ENCODE data around the gene IRF9.

IRF9 gene

DNA sequence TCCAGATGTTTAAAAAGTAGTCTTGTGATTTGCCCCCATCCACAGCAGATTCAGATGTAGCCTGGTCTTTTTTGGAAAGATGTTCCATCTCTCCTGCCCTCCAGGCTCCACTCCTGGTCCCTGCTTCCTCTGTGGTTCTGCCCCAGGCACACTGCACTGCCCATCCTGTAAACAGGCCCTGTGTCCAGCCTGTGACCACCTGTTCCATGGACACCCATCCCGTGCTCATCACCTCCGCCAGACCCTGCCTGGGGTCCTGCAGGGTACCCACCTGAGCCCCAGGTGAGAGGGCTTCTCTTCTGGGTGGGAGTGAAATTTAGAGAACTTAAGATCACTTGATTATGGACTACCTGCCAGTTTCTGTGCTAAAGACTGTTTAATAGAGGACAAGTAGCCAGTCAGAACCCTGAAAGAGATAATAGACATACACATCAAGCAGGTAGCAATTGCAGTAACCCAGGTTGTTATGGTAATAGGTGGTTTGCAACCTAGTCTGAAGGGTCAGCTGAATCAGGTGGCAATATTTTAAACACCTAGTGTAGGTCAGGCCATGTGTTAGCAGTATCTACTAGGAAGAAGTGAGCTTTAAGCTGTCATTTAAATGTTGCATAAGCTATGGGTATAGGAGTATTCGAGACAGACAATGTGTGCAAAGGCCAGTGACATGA is 11.6 kb upstream of the IRF9 start:
- DNase-seq = no peak

DNA sequence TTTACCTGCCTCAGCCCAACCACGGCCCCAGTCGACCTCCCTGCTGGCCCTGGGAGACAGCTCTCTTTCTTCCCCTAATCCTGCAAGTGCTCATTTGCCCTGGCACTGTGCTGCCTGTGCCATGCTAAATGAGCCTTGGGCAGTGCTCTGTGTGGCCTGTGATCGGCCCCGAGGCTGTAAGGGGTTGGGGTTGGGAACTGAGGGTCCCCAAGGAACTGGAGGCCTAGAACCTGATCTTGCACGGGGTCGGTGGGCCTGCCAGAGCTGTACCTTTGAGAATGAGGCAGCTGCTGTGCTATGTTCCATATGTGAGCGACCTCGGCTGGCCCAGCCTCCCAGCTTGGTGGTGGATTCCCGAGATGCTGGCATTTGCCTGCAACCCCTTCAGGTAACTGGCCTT is 11.0 kb upstream of the IRF9 start:
- no peak for DNase-seq

DNA sequence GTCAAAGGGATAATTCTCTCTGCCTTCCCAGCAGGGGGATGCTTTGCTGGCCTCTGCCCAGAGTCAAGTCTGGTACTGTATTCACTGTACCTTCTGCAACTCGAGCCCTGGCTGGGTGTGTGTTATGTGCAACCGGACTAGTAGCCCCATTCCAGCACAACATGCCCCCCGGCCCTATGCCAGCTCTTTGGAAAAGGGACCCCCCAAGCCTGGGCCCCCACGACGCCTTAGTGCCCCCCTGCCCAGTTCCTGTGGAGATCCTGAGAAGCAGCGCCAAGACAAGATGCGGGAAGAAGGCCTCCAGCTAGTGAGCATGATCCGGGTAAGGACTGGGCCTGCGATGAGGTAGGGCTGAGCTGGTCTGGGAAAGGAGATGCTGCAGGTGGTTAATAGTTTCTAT is 10.5 kb upstream of the IRF9 start:
- no peak for DNase-seq

DNA sequence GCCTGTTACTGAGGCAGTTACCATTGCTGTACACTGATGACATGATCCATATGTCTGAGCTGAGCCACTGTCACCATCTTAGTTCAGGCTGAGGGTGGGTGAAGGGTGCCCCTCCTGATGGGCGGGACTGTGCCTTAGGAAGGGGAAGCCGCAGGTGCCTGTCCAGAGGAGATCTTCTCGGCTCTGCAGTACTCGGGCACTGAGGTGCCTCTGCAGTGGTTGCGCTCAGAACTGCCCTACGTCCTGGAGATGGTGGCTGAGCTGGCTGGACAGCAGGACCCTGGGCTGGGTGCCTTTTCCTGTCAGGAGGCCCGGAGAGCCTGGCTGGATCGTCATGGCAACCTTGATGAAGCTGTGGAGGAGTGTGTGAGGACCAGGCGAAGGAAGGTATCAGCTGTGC is 10.1 kb upstream of the IRF9 start:
- no peak for DNase-seq

DNA sequence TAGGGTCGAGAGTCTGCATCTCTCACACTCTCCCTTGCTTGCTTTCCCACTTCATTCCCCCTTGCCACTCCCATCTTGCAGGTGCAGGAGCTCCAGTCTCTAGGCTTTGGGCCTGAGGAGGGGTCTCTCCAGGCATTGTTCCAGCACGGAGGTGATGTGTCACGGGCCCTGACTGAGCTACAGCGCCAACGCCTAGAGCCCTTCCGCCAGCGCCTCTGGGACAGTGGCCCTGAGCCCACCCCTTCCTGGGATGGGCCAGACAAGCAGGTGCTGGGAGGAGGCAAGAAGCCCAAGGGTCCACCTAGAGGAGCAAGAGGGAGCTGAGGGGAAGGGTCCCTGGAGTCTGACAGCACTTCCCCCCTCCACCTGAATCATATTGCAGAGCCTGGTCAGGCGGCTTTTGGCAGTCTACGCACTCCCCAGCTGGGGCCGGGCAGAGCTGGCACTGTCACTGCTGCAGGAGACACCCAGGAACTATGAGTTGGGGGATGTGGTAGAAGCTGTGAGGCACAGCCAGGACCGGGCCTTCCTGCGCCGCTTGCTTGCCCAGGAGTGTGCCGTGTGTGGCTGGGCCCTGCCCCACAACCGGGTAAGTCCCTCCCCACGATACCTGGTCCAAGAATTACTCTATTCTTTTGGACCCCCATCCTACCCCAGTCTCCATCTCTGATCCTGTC is 9.5 kb upstream of the IRF9 start:
- no peak for DNase-seq

DNA sequence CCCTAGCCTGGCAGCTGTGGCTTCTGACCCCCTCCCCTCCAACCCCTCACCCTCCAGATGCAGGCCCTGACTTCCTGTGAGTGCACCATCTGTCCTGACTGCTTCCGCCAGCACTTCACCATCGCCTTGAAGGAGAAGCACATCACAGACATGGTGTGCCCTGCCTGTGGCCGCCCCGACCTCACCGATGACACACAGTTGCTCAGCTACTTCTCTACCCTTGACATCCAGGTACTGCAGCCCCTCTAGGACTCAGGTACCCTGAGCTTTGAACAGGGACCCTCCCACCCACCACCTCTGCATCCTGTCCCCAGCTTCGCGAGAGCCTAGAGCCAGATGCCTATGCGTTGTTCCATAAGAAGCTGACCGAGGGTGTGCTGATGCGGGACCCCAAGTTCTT is 6.0 kb upstream of the IRF9 start:
- no peak for DNase-seq

DNA sequence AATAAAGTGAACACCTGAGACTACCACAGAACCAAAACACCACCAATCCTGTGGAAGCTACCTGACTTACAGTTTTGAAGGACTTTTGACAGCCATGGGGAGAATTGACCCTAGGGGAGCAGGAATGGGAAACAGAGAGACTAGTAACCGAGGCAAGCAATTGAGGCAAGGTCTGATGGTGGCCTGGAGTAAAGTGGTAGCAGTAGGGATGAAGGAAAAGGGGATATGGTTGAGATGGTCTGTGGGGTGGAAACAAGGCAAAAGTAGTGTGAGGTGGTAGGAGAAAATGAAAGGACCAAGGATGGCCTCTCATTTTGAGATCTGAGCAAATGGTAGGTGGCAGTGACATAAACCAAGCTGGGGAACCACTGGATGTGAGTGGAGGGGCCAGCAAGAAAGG is 4.2 kb upstream of the IRF9 start:
- DNase-seq = no peak

GRCh38 chr14:24157331-24157730 is 3.7 kb upstream of the IRF9 start:
- no peak for DNase-seq

DNA sequence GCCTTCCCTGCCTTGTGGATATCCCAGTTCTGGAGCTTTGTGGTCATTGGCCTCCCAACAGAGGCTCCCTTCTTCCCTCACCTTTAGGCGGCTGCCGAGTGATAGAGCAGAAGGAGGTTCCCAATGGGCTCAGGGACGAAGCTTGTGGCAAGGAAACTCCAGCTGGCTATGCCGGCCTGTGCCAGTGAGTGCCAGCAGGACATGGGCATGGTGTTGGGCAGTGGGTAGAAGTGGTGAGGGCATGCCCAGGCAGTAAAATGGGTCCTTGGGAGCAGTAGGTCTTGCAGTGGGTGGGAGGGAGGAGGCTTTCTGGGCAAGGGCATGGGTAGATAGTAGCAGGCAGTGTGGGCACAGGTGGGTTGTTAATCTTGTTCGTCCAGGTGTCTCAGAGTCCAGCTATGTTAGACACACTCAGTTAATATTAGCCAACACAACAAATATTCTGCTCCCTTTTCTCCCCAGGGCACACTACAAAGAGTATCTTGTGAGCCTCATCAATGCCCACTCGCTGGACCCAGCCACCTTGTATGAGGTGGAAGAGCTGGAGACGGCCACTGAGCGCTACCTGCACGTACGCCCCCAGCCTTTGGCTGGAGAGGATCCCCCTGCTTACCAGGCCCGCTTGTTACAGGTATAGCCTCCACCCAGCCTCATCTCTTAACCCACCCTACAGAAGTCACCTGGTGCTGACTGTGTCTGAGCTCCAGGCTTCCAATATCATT is 1.1 kb upstream of the IRF9 start:
- DNase-seq = no peak

DNA sequence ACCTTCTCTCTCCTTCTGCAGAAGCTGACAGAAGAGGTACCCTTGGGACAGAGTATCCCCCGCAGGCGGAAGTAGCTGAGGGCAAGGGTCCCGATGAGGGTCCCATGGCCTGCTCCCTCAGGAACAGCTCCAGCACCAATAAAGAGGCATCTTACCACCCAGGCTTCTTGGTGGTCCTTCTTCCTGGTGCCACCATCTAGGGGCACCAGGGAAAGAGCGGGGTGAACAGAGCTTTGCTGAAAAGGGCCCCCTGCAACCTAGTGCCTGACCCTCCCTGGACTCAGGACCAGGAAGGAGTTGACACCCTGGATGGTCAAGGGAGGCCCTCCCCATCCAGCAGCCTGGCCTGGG is 591 bp upstream of the IRF9 start:
- DNase-seq = no peak

DNA sequence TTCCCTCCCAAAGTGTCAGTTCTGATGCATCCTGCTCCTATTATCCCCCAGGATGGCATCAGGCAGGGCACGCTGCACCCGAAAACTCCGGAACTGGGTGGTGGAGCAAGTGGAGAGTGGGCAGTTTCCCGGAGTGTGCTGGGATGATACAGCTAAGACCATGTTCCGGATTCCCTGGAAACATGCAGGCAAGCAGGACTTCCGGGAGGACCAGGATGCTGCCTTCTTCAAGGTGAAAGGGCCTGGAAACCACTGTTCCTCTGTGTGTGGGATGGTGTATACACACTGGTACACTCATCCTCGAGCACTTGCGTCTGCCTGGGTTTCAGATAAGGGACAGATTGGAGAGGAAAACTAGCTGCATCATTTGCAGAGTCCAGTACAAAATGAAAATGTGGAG is 1.0 kb downstream of the IRF9 start:
- DNase-seq = no peak

GRCh38 chr14:24164518-24164991 is 3.5 kb downstream of the IRF9 start:
- no peak for DNase-seq

DNA sequence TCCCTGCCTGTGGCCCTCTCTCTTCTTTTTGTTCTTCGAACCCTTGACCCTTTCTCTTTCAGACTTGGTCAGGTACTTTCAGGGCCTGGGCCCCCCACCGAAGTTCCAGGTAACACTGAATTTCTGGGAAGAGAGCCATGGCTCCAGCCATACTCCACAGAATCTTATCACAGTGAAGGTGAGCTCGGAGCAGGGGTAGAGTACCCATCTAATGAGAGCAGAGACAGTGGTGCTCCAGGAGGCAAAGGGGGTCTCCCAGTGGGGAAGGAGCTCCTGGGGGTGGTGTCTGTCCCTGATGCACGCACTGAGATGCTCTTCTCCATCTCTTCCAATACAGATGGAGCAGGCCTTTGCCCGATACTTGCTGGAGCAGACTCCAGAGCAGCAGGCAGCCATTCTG is 4.7 kb downstream of the IRF9 start:
- DNase-seq = no peak

DNA sequence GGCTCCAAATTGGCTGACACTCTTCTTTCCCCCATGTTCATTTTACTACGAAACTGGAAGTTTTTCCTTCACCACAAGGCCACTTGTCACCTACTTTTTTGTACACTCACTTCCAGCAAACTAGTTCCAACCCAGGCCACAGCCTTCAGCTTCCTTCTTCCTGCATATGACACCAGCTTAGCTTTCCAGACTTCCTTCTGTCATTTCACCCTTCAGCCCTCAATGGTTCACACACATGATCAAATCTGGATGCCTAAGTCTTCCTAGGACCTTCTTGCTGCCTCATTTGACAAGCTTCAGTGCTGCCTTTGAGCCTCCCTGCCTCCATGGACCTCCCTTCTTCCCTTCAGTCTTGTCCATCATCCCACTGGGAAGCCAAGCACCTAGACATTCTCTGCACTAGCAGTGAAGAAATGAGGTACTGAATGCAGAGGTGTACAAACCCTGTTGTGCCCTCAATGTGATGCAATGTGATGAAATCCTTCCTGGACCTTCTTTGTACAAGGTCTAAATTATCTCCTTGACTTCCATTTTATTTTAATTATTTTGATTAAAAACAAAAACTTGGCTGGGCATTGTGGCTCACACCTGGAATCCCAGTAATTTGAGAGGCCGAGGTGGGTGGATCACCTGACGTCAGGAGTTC is 6.5 kb downstream of the IRF9 start:
- no peak for DNase-seq

- DNase-seq = peak; percentile 89
These were observed 10.6 kb downstream of the IRF9 start, which contains the start of gene REC8 for GRCh38 chr14:24171422-24172260. Gene REC8, plus strand, starts transcription at chr14:24172080. Its CDS starts 473 bp downstream, at chr14:24172553.

- no peak for DNase-seq
These were observed 11.3 kb downstream of the IRF9 start for GRCh38 chr14:24172261-24172860.

GRCh38 chr14:24172871-24173281 is 11.8 kb downstream of the IRF9 start:
- no peak for DNase-seq

GRCh38 chr14:24176599-24176998 is 15.5 kb downstream of the IRF9 start:
- no peak for DNase-seq

DNA sequence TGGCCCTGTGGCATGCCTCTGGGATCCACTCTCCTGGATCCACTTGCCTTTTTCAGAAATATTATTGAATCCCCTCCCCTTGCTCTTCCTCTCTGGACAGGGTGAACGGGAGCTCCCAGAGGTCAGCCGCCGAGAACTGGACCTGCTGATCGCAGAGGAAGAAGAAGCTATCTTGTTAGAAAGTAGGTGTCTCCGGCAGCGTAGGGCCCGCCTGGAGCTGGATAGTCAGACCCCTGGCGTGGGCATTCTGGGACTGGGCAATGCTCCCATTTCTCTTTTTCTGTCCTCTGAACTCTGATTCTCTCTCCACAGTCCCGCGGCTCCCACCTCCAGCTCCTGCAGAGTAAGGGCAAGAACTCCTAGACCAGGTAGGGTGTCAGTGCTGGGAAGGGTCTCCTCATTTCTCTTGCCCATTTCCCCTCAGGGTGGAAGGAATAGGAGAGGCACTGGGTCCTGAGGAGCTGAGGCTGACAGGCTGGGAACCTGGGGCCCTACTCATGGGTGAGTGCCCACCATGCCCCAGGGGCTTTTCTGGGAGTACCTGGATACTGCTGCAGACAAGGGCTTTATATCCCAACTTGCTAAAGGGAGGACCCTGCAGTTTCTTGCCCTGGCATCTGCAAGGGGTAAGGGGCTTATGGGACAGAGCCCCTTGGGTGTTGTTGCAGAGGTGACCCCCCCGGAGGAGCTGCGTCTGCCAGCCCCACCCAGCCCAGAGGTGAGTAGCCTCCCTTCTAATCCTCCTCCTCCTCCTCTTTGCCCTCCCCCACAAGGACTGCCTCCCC is 16.2 kb downstream of the IRF9 start:
- DNase-seq = no peak

DNA sequence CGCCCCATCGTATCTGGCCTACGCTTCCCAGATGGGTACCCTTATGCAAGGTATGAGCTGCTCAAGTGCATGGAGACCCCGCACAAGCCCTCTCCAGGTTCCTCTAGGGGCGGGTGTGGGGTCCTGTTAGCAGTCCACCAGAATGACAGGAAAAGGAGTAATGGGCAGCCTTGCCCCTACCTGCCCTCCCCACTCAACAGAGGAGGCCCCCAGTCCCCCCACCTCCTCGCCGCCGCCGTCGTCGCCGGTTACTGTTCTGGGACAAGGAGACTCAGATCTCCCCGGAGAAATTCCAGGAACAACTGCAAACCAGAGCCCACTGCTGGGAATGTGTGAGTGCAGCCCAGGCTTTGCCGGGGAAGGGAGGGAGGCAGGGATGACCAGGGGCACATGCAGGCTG is 16.8 kb downstream of the IRF9 start:
- no peak for DNase-seq

DNA sequence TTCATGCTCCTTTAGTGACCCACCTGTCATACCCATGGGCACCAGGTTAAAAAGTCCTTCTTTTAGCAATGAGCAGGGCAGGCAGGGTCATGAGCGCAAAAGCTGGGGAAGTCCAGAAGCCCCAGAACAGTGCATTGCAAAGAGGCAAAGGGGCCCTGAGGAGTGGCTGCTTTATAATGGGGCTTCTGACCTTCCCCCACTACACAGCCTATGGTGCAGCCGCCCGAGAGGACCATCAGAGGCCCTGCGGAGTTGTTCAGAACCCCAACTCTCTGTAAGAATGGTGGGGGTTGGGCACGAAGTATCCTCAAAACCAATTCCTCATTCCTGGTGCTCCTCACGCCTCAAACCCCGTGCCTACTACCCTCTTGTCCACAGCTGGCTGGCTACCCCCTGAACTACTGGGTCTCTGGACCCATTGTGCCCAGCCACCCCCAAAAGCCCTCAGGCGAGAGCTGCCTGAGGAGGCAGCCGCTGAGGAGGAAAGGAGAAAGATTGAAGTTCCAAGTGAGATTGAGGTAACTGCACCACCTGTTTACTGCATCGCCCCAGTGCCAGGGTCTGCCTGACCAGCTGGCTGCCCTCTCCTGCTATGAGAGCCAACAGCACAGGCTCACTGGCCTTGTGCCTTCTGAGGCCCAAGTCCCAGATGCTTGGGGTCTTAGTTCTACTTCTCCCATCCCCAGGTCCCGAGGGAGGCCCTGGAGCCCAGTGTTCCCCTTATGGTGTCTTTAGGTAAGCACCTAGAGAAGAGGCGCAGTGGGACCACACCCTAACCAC is 17.5 kb downstream of the IRF9 start:
- DNase-seq = no peak

Data from activated CD8-positive, alpha-beta memory T cell treated with anti-CD3 and anti-CD28 coated beads, Interleukin-2, amount 50 U/mL, for 48 hours (primary cell).